Stimulated activated naive CD8-positive, alpha-beta T cell treated with anti-CD3 and anti-CD28 coated beads, Interleukin-15, Interleukin-2, amounts not matched to agents 100 U/mL and 50 U/mL, for 24 hours (primary cell): ENCODE results near the gene TBKBP1.

Experiments
- ATAC-seq: fragments of 150-1000 bp; cut with Tn5 transposase; one replicate; pipeline ENCODE4 v1.10.0; 2021
- DNase-seq: peaks from one replicate; pipeline ENCODE4 v3.0.0; 2021

Gene TBKBP1

GRCh38 chr17:47715669-47716325, 21.8 kb downstream of the TBKBP1 start:
- DNase-seq (no peak), ATAC-seq (no peak)

- DNase-seq (peak; percentile 44), ATAC-seq (no peak)
These were observed 22.4 kb downstream of the TBKBP1 start for GRCh38 chr17:47716375-47716774.

GRCh38 chr17:47717261-47717697, 23.3 kb downstream of the TBKBP1 start:
- peak; percentile 69 for DNase-seq
- ATAC-seq: peak; percentile 7

- peak; percentile 46 for DNase-seq
- ATAC-seq: peak; percentile 1
These were observed 24.1 kb downstream of the TBKBP1 start for GRCh38 chr17:47717979-47718621.

- no peak for DNase-seq
- ATAC-seq: no peak
These were observed 24.9 kb downstream of the TBKBP1 start for GRCh38 chr17:47718634-47719405.

GRCh38 chr17:47719411-47720152, 25.6 kb downstream of the TBKBP1 start:
- ATAC-seq (peak; percentile 33), DNase-seq (peak; percentile 86)

- ATAC-seq: peak; percentile 7
- peak; percentile 65 for DNase-seq
These were observed 26.2 kb downstream of the TBKBP1 start for GRCh38 chr17:47720196-47720595.

GRCh38 chr17:47720754-47721533, 27.0 kb downstream of the TBKBP1 start:
- peak; percentile 69 for ATAC-seq
- DNase-seq: peak; percentile 97

GRCh38 chr17:47721725-47722124, 27.8 kb downstream of the TBKBP1 start:
- DNase-seq (peak; percentile 36), ATAC-seq (no peak)

- DNase-seq: no peak
- ATAC-seq: no peak
These were observed 30.7 kb downstream of the TBKBP1 start for GRCh38 chr17:47724705-47725104.

GRCh38 chr17:47725446-47726111, 31.6 kb downstream of the TBKBP1 start:
- ATAC-seq (no peak), DNase-seq (peak; percentile 43)

GRCh38 chr17:47726796-47727703, 33.1 kb downstream of the TBKBP1 start:
- no peak for DNase-seq
- ATAC-seq: no peak

GRCh38 chr17:47727704-47728036, 33.7 kb downstream of the TBKBP1 start:
- ATAC-seq: no peak

GRCh38 chr17:47728214-47728877, 34.4 kb downstream of the TBKBP1 start:
- ATAC-seq: no peak
- no peak for DNase-seq

More at GRCh38 chr17:47727704-47728036, 33.7 kb downstream of the TBKBP1 start:
- no peak for DNase-seq

GRCh38 chr17:47729476-47729875, 35.5 kb downstream of the TBKBP1 start:
- peak; percentile 12 for DNase-seq
- ATAC-seq: no peak

- ATAC-seq: no peak
- DNase-seq: peak; percentile 21
These were observed 36.7 kb downstream of the TBKBP1 start for GRCh38 chr17:47730681-47731080.

- DNase-seq: peak; percentile 11
- no peak for ATAC-seq
These were observed 37.4 kb downstream of the TBKBP1 start for GRCh38 chr17:47731396-47731795.

- ATAC-seq (no peak), DNase-seq (peak; percentile 30)
These were observed 38.6 kb downstream of the TBKBP1 start for GRCh38 chr17:47732399-47733046.
